K562 (cell line): ENCODE measurements around the gene CTXND1. TPM values are rescaled to one million over a fixed set of nuclear protein-coding genes. Genes with fewer than 3 reads are reported as not detected.
A peak's percentile ranks its signal among the peaks of the same experiment; 100 is the strongest.

Experiments used
- ATAC-seq: fragments of 200-7000 bp; cut with Tn5 transposase; 3 replicates; pipeline ENCODE4 v1.9.1; 2020; ENCODE audit warnings: moderate library complexity
- BruUV-seq: library from RNA; stranded (reverse); fragments of 400-500 nt; replicated peaks from 2 replicates; lab custom pipeline; 2021; lab: Mats Ljungman, UMichigan
- CTCF ChIA-PET: fragments of 300-600 bp; formaldehyde crosslinking; extraction: SDS; loops from one replicate; lab custom pipeline; 2021; ENCODE audit warnings: low intra/inter-chr PET ratio; lab: Yijun Ruan, JAX
- POLR2A ChIA-PET: fragments of 300-600, 350-650 bp; sonication (Branson Sonifier 250); formaldehyde crosslinking; extraction: SDS; loops from one replicate; lab custom pipeline; 2021; ENCODE audit warnings: antibody characterized with exemption, inconsistent platforms; lab: Yijun Ruan, JAX
- DNase-seq, 4 experiments: peaks; one replicate each; pipeline versions ENCODE4 v3.0.0 to v3.0.0-alpha.2; 2011 to 2018; ENCODE audit warnings: low spot score in 3 of 4, mixed read lengths in 3 of 4; ENCODE audit errors: extremely low read depth in 1 of 4
- FAIRE-seq: peaks from 2 replicates; lab custom pipeline; 2011; peaks lifted over from hg19 to GRCh38; lab: Jason Lieb, UNC
- H2AFZ ChIP-seq: 2 replicates; pipeline ENCODE4 v1.6.0; 2011; ENCODE audit warnings: low read depth, low read length, control low read depth, inconsistent platforms
- H3K27ac ChIP-seq: fragments of 200-600 bp; 3 replicates; pipeline ENCODE4 v1.8.0; 2011; ENCODE audit warnings: low read depth, mild to moderate bottlenecking, control low read depth, inconsistent platforms, low read length, moderate library complexity, mixed read lengths; ENCODE audit errors: extremely low read depth
- H3K27me3 ChIP-seq, 2 experiments: fragments of 300-600 bp in 1 of 2; 2 replicates in 1 of 2; 3 replicates in 1 of 2; pipeline versions ENCODE4 v1.6.0 to v1.8.0; 2011; ENCODE audit warnings: inconsistent platforms in 2 of 2, low read length in 2 of 2, mild to moderate bottlenecking in 1 of 2, mixed read lengths in 1 of 2, moderate library complexity in 1 of 2; ENCODE audit not compliant: control insufficient read depth in 2 of 2, insufficient read depth in 2 of 2
- H3K36me3 ChIP-seq: fragments of 300-600 bp; 3 replicates; pipeline ENCODE4 v1.8.0; 2011; ENCODE audit warnings: mild to moderate bottlenecking, low read length, inconsistent platforms; ENCODE audit not compliant: control insufficient read depth, insufficient read depth
- H3K4me1 ChIP-seq, 2 experiments: fragments of 200-600 bp in 1 of 2; replicated peaks in 1 of 2; 2 replicates in 1 of 2; 3 replicates in 1 of 2; pipeline versions ENCODE4 v1.5.1 to v1.8.0; 2011; ENCODE audit warnings: inconsistent platforms in 2 of 2, low read length in 2 of 2, mild to moderate bottlenecking in 1 of 2, mixed read lengths in 1 of 2, moderate library complexity in 1 of 2; ENCODE audit not compliant: control insufficient read depth in 2 of 2, insufficient read depth in 2 of 2
- H3K4me2 ChIP-seq: 2 replicates; pipeline ENCODE4 v1.6.1; 2011; ENCODE audit warnings: low read length, control low read depth, inconsistent platforms, mixed read lengths; ENCODE audit not compliant: insufficient read depth
- H3K4me3 ChIP-seq: fragments of 200-600 bp; sonication (generic), shearing (Covaris generic); 2 replicates; pipeline ENCODE4 v1.5.1; 2016; ENCODE audit warnings: control low read depth, inconsistent platforms
- H3K79me2 ChIP-seq: fragments of 200-600 bp; 3 replicates; pipeline ENCODE4 v1.8.0; 2011; ENCODE audit warnings: low read length, inconsistent platforms; ENCODE audit not compliant: control insufficient read depth, insufficient read depth
- H3K9ac ChIP-seq, 2 experiments: 2 replicates each; pipeline versions ENCODE4 v1.6.0 to v1.6.1; 2011; ENCODE audit warnings: low read depth in 2 of 2, low read length in 2 of 2, control low read depth in 1 of 2, inconsistent platforms in 1 of 2, mild to moderate bottlenecking in 1 of 2, mixed read lengths in 1 of 2; ENCODE audit not compliant: insufficient read depth in 1 of 2
- H3K9me1 ChIP-seq: one replicate; pipeline ENCODE4 v1.6.0; 2011; ENCODE audit warnings: inconsistent platforms, mild to moderate bottlenecking, low read length, moderate library complexity; ENCODE audit not compliant: control insufficient read depth, insufficient read depth
- H3K9me3 ChIP-seq: replicated peaks from 2 replicates; pipeline ENCODE4 v1.5.1; 2011; ENCODE audit warnings: low read depth, low read length, inconsistent platforms; ENCODE audit not compliant: control insufficient read depth, insufficient read depth
- H4K20me1 ChIP-seq: replicated peaks from 2 replicates; pipeline ENCODE4 v1.6.1; 2011; ENCODE audit warnings: low read length, inconsistent platforms, mixed read lengths; ENCODE audit not compliant: control insufficient read depth, insufficient read depth
- ATF2 ChIP-seq: sonication (generic); formaldehyde crosslinking; IDR thresholded peaks from 2 replicates; pipeline ENCODE4 v1.8.1; 2022; ENCODE audit warnings: missing genetic modification reagents
- CBFA2T2 ChIP-seq: fragments of 450-650 bp; conservative IDR thresholded peaks from 2 replicates; pipeline ENCODE4 v1.6.1; 2017; ENCODE audit warnings: mild to moderate bottlenecking
- DEAF1 ChIP-seq: fragments of 450-650 bp; formaldehyde crosslinking; IDR thresholded peaks from 2 replicates; pipeline ENCODE4 v1.4.0; 2020; ENCODE audit warnings: mild to moderate bottlenecking, moderate library complexity
- DPF2 ChIP-seq: fragments of 450-650 bp; IDR thresholded peaks from 2 replicates; pipeline ENCODE4 v1.6.1; 2016
- ERF ChIP-seq: fragments of 450-650 bp; formaldehyde crosslinking; IDR thresholded peaks from 2 replicates; pipeline ENCODE4 v1.4.0; 2020; ENCODE audit warnings: mild to moderate bottlenecking, mixed read lengths
- ESRRA ChIP-seq: fragments of 450-650 bp; IDR thresholded peaks from 2 replicates; pipeline ENCODE4 v1.6.1; 2014; ENCODE audit warnings: low read depth, mild to moderate bottlenecking, moderate library complexity, borderline replicate concordance
- HCFC1 ChIP-seq: IDR thresholded peaks from 2 replicates; pipeline ENCODE4 v1.6.1; 2012; ENCODE audit warnings: low read depth, low read length, improper control_type of control experiment
- HNRNPUL1 ChIP-seq: fragments of 200-400 bp; formaldehyde crosslinking; IDR thresholded peaks from 2 replicates; pipeline ENCODE4 v1.6.1; 2017; ENCODE audit warnings: low read length
- MAFF ChIP-seq: IDR thresholded peaks from 2 replicates; pipeline ENCODE4 v1.6.1; 2012; ENCODE audit warnings: low read length, improper control_type of control experiment
- MEIS2 ChIP-seq: fragments of 450-650 bp; IDR thresholded peaks from 2 replicates; pipeline ENCODE4 v1.6.1; 2014; ENCODE audit warnings: mild to moderate bottlenecking; ENCODE audit not compliant: partially characterized antibody
- MTA2 ChIP-seq: fragments of 450-650 bp; IDR thresholded peaks from 2 replicates; pipeline ENCODE4 v1.6.1; 2016; ENCODE audit warnings: low read depth
- NBN ChIP-seq: fragments of 450-650 bp; IDR thresholded peaks from 2 replicates; pipeline ENCODE4 v1.6.1; 2016; ENCODE audit warnings: low read depth, mild to moderate bottlenecking
- NCOA6 ChIP-seq: fragments of 450-650 bp; IDR thresholded peaks from 2 replicates; pipeline ENCODE4 v1.6.1; 2017; ENCODE audit warnings: mild to moderate bottlenecking
- POLR3G ChIP-seq: IDR thresholded peaks from 2 replicates; pipeline ENCODE4 v1.6.1; 2011; ENCODE audit not compliant: insufficient read length, insufficient replicate concordance; ENCODE audit errors: extremely low read depth
- RBFOX2 ChIP-seq: fragments of 200-400 bp; formaldehyde crosslinking; IDR thresholded peaks from 2 replicates; pipeline ENCODE4 v1.6.1; 2017; ENCODE audit warnings: low read depth, mild to moderate bottlenecking, low read length, moderate library complexity
- SNAPC5 ChIP-seq: fragments of 250-450 bp; sonication (Bioruptor Pico); IDR thresholded peaks from 2 replicates; pipeline ENCODE4 v1.8.0; 2021; ENCODE audit warnings: moderate library complexity, mild to moderate bottlenecking, inconsistent platforms
- SRSF9 ChIP-seq: fragments of 200-400 bp; formaldehyde crosslinking; IDR thresholded peaks from 2 replicates; pipeline ENCODE4 v1.6.1; 2017; ENCODE audit warnings: low read depth, low read length, borderline replicate concordance
- ZC3H8 ChIP-seq: fragments of 450-650 bp; IDR thresholded peaks from 2 replicates; pipeline ENCODE4 v1.6.1; 2017
- ZNF197 ChIP-seq: fragments of 200-800 bp; sonication (Bioruptor generic); IDR thresholded peaks from 2 replicates; pipeline ENCODE4 v1.6.1; 2016; ENCODE audit warnings: low read depth, missing genetic modification characterization, missing compliant biosample characterization
- ZNF668 ChIP-seq: fragments of 250-450 bp; sonication (Bioruptor Pico); IDR thresholded peaks from 2 replicates; pipeline ENCODE4 v1.8.0; 2022; ENCODE audit warnings: mild to moderate bottlenecking, inconsistent platforms
- ZNF717 ChIP-seq: fragments of 250-450 bp; sonication (Bioruptor Pico); IDR thresholded peaks from 2 replicates; pipeline ENCODE4 v1.5.0; 2021
- WGBS: fragments of 100-300 bp; shearing (Covaris generic); methylation state at CpG from one replicate; pipeline ENCODE4 v1.1.6; 2016; ENCODE audit warnings: low coverage, mixed read lengths; ENCODE audit not compliant: insufficient coverage; ENCODE audit errors: missing lambda C conversion rate; 5-methylcytosine and 5-hydroxymethylcytosine counted together
- in situ Hi-C: fragments of 300-500 bp; cut with MboI; formaldehyde crosslinking; loops from 4 replicates; pipeline ENCODE4 v1.15.0; 2018; ENCODE audit warnings: inconsistent platforms, mixed read lengths
- intact Hi-C: fragments of 100-400 bp; cut with micrococcal nuclease; formaldehyde crosslinking; loops from 2 replicates; pipeline ENCODE4 v1.14.2; 2022
- polyA plus RNA-seq, 8 experiments: library from polyadenylated mRNA; depleted of rRNA in 4 of 8; stranded (reverse) in 5 of 8; unstranded in 3 of 8; fragments of >200 nt; fragmentation: Nextera tagmentation in 2 of 8; fragmentation: Illumina TruSeq in 1 of 8; extraction: Ambion mirVana in 2 of 8; extraction: Trizol in 1 of 8; gene quantifications; 2 replicates each; pipeline versions ENCODE4 v1.2.1 to v1.2.3, GENCODE V29; 2011 to 2014; ENCODE audit warnings: inconsistent platforms in 1 of 8, missing spikeins in 1 of 8
- total RNA-seq, 7 experiments: library from RNA; depleted of rRNA in 6 of 7; stranded (reverse); fragments of >200 nt in 6 of 7; fragmentation: Illumina TruSeq in 2 of 7; extraction: Trizol in 2 of 7; gene quantifications; 2 replicates each; pipeline versions ENCODE4 v1.2.1 to v1.2.3, GENCODE V29; 2011 to 2021; ENCODE audit warnings: low replicate concordance in 1 of 7

CTXND1 gene
- total and polyA plus RNA-seq, 9 of the 15 experiments (the other 6 are each of a cell fraction or from before 2014, with no cell fraction given), result 0.04 TPM; not detected in 7

GRCh38 chr15:80160570-80161156 is 91.3 kb downstream of the CTXND1 start:
- BruUV-seq, result no TSS peak
- Histone ChIP-seq H4K20me1 (no peaks in the 10 kb centered on the region), H3K27me3 (no peaks in the 10 kb centered on the region), H3K9me1 (peaks cover 4% of the 10 kb centered on the region), H3K36me3 (peaks cover 83% of the 10 kb centered on the region), H3K4me2 (peak overlapping the region; percentile 14; the same call in 1 of the 2 replicates), H3K79me2 (peaks cover 10% of the 10 kb centered on the region), H3K27ac (peak overlapping the region; percentile 74), H3K4me3 (no peak overlapping the region), H2AFZ (peak overlapping the region; percentile 85), H3K9ac (peak overlapping the region; percentile 46 to 89), H3K4me1 (peaks cover 31 to 33% of the 10 kb centered on the region in 2 experiments), H3K9me3 (no peaks in the 10 kb centered on the region)
- FAIRE-seq (peak; percentile 97), DNase-seq (peak in 3 of 4 experiments; percentile 34 to 91 (median 72)), ATAC-seq (peak; percentile 91)
- ChIA-PET CTCF (no interaction called here), POLR2A (interaction anchor here (0.7 to 1.5 kb wide), 8 partner anchors 8 to 855 kb away, joined by 3 to 6 read pairs (median 3); partner anchors contain the start of gene ZFAND6)
- in situ Hi-C loops (loop anchor here (25.0 kb wide), 1 partner anchor 273 kb away; the partner anchor contains the start of gene MTHFS), intact Hi-C loops (no loop called here)
- WGBS, result 24% methylated on average over 7 of the region's 7 CpGs
- TF ChIP-seq POLR3G, result no peak
- TF ChIP-seq ZNF717, result no peak
- TF ChIP-seq HCFC1, result 0 out of 2 replicates have a peak, but pooled peaks have one; percentile 14
- no peak for TF ChIP-seq SNAPC5
- TF ChIP-seq ATF2, result no peak
- no peak for TF ChIP-seq MTA2
- TF ChIP-seq MAFF, result peak; percentile 96
- TF ChIP-seq ZNF197 (CRISPR knock-in tag), result peak; percentile 89
- no peak for TF ChIP-seq NCOA6
- no peak for TF ChIP-seq HNRNPUL1
- TF ChIP-seq ZC3H8, result 0 out of 2 replicates have a peak, but pooled peaks have one; percentile 58
- 0 out of 2 replicates have a peak, but pooled peaks have one; percentile 17 for TF ChIP-seq DEAF1 (CRISPR knock-in tag)
- TF ChIP-seq SRSF9, result no peak
- TF ChIP-seq RBFOX2, result peak; percentile 66
- 0 out of 2 replicates have a peak, but pooled peaks have one; percentile 8 for TF ChIP-seq CBFA2T2
- peak; percentile 25 for TF ChIP-seq MEIS2
- TF ChIP-seq ERF, result 0 out of 2 replicates have a peak, but pooled peaks have one; percentile 33
- peak; percentile 79 for TF ChIP-seq DPF2
- TF ChIP-seq ZNF668 (CRISPR knock-in tag), result peak; percentile 64
- no peak for TF ChIP-seq ESRRA
- peak; percentile 65; the same call in 1 of the 2 replicates for TF ChIP-seq NBN
